T-helper 2 cell treated with Interferon-gamma antibody and Interleukin-4, amounts not matched to agents 100 ng/mL and 5 ng/mL, for 36 hours (primary cell): ENCODE measurements around the gene PRXL2B. TPM values are rescaled to one million over a fixed set of nuclear protein-coding genes. Genes with fewer than 3 reads are reported as not detected.
"Not testable (repeated sequence)": the region's sequence is repeated elsewhere in the genome, so short reads cannot be mapped to it uniquely, and the experiment has no call there.

Experiments
- intact Hi-C: fragments of 100-400 bp; cut with micrococcal nuclease; formaldehyde crosslinking; loops from one replicate; pipeline ENCODE4 v1.15.1; 2023
- total RNA-seq: library from RNA; stranded (reverse); gene quantifications from 2 replicates; pipeline ENCODE4 v1.2.3, GENCODE V29; 2022

PRXL2B gene
- total RNA-seq, 1 donor from 2014 or later: 22.5 TPM

GRCh38 chr1:2564006-2564814 is 22.4 kb upstream of the PRXL2B start:
- intact Hi-C loops: no loop called here

DNA sequence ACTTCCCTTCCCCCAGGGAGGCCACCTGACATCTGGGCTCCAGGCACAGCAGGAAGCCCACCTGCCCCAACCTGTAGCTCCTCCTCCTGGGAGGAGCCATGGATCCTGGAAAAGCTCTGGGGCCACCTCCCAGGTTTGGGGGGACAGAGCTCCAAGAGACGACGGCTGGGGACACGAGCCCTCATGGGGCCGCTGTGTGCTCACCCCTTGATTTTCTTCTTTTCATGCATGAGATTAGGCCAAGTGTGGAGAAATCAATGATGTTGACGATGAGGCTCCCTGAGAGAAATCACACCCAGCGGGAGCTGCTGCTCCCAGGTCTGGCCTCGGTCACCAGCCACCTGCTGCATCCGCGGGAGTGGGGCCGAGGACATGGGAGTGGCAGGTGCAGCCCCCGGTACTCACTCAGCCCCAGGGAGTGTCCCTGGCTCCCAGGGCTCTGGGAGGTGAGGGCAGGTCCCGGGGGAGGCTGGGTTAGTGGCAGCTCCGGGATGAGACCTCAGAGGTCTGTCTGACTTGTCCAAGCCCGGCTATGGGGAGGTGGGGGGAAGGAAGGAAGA is 21.7 kb upstream of the PRXL2B start:
- intact Hi-C loops: no loop called here

GRCh38 chr1:2566101-2567045 is 20.2 kb upstream of the PRXL2B start:
- intact Hi-C loops: no loop called here

GRCh38 chr1:2567083-2567679 is 19.4 kb upstream of the PRXL2B start:
- intact Hi-C loops: no loop called here

DNA sequence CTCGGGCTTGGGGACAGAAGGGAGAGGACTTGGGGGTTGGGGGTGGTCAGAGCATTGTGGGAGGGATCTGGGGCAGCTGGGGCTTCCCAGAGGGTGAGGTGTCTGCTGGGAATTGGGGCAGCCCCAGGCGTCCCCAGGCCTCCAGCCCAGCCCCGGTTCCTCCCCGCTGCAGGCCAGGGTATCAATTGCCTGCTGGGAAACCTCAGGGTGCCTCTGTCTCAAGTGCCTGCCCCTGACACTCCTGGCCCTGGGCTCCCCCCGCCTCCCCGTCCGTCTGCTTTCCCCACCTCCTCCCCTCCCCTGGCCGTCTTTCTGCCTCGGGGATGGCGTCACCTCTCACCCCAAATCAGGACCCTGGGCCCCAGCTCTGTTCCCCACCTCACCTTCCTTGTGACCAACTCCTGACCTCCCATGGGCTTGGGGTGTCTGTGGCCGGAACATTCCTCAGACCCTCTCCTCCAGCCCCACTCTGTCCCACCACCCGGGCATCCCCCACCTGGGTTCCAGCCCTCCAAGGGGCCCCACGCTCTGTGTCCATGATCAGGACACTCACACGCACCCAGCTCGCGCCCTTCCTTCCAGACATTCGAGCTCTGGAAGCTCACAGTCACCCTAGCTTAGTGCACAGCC is 18.3 kb upstream of the PRXL2B start:
- intact Hi-C loops: not testable (repeated sequence)

GRCh38 chr1:2569060-2569459 is 17.5 kb upstream of the PRXL2B start:
- intact Hi-C loops: no loop called here

DNA sequence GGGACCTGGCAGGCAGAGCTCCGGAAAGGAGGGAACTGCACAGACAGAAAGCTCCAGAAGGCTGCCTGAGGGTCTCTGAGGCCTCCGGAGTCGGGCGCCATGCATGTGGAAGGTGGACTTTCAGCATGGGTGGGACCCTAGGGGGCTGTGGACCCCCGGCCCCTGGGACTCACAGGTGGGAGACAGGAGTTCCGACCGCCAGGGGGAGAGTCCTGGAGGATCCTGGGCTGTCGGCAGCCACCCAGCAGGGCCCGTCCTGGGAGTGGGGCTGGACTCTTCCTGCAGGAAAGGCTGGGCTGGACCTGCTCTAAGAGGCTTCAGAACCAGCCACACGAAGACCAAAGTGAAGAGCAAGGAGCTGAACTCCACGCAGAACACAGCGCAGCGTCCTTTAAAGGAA is 16.9 kb upstream of the PRXL2B start:
- intact Hi-C loops: not testable (repeated sequence)

DNA sequence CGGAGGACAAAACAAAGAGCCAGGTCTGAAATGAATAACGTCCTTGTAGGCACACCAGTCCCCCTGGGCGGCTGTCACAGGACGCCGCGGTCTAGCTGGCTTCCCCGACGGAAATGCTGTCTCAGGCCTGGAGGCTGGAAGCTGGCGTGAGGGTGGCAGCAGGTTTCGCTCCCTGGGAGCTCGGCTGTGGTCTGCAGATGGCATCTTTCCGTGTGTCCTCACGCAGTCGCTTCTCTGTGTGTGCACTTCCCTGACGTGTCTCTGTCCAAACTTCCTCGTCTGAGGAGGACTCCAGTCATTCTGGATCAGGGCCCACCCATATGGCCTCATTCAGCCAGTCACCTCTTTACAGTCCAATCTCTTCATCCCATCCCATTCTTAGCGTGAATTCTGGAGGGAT is 16.2 kb upstream of the PRXL2B start:
- intact Hi-C loops: no loop called here

GRCh38 chr1:2571348-2571747 is 15.2 kb upstream of the PRXL2B start:
- intact Hi-C loops: no loop called here

- intact Hi-C loops: no loop called here
Measured at GRCh38 chr1:2573250-2573920, 13.2 kb upstream of the PRXL2B start.

- intact Hi-C loops: no loop called here
Measured at GRCh38 chr1:2574350-2574749, 12.2 kb upstream of the PRXL2B start.

- intact Hi-C loops: no loop called here
Measured at GRCh38 chr1:2575801-2576663, 10.5 kb upstream of the PRXL2B start.

GRCh38 chr1:2577565-2578075 is 9.0 kb upstream of the PRXL2B start:
- intact Hi-C loops: loop anchor here (1.0 kb wide), 1 partner anchor 21 kb away; the partner anchor contains the start of gene TNFRSF14

GRCh38 chr1:2578758-2579118 is 7.8 kb upstream of the PRXL2B start:
- intact Hi-C loops: loop anchor here (1.0 kb wide), 1 partner anchor 22 kb away; the partner anchor contains the start of gene TNFRSF14

DNA sequence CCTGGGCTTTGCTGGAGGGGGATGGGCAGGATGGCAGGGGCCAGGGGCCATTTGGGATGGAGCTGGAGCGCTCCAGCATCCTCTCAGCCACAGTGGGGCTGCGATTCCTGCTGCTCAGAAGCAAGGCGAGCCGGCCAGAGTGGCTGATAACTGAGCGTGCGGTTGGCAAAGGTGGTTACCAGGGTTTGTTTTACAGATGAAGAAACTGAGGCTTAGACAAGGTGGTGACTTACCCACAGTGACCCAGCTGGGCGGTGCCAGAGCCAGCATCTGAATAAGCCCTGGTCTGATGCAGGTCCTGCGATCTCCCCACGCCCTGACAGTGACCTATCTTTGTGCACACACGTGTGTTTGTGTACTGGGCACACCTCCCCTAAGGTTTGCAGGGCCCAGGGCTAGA is 5.9 kb upstream of the PRXL2B start:
- intact Hi-C loops: no loop called here

- intact Hi-C loops: no loop called here
Measured at GRCh38 chr1:2582391-2582790, 4.2 kb upstream of the PRXL2B start.

- intact Hi-C loops: no loop called here
Measured at GRCh38 chr1:2583331-2583791, 3.2 kb upstream of the PRXL2B start.

DNA sequence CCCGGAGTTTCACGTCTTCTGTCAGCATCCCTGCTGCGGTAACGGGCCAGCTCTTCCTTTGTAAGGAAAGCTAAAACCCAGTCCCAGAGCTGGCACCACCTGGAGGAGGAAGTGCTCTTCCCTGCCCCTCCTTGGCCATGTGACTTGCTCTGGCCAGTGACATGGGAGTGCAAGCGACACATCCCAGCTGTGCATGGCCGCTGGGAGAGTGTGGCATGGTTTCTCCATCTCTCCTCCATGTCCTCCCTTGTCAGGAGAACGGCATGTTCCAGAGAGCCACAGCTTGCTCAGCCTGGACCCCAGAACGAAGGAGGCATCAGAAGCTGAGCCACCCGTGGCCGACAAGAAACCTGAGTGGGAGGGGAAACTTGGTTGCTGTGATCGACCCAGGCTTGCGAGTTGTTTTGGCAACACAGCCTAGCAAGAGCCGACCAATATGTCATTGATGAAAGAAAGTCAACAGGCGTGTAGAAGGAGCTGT is 2.7 kb upstream of the PRXL2B start:
- intact Hi-C loops: no loop called here
